ENCODE data around the gene RNF187. TPM values are rescaled to one million over a fixed set of nuclear protein-coding genes. Genes with fewer than 3 reads are reported as not detected.

RNF187 gene
- total RNA-seq, 4 donors from 2014 or later = 22.5 to 62.6 (median 61.0) TPM

- no peaks in the 10 kb centered on the region for H3K4me1 ChIP-seq
- TF ChIP-seq POLR2AphosphoS5 (IDR thresholded peaks at IDR 0.05) = no peak
- TF ChIP-seq EP300 (IDR thresholded peaks at IDR 0.05) = no peak
- TF ChIP-seq CTCF (IDR thresholded peaks at IDR 0.05) = no peak
- no peak for TF ChIP-seq POLR2A (IDR thresholded peaks at IDR 0.05; ENCODE audit: low read depth)
- 65% methylated on average over 5 of the region's 5 CpGs for WGBS
- H3K36me3 ChIP-seq = no peaks in the 10 kb centered on the region
- H3K27ac ChIP-seq (replicated peaks in 1 of 4) = no peak overlapping the region
- no peak for DNase-seq (ENCODE audit: extremely low spot score)
- H3K9me3 ChIP-seq = no peaks in the 10 kb centered on the region
- intact Hi-C loops (cut with DNase I) = no loop called here
- H3K4me3 ChIP-seq = no peak overlapping the region
- H3K27me3 ChIP-seq = peaks cover 0 to 41% (median 0%) of the 10 kb centered on the region in 4 donors
These were observed 55.8 kb downstream of the RNF187 start for GRCh38 chr1:228542981-228543380.

GRCh38 chr1:228543396-228543795, 56.2 kb downstream of the RNF187 start:
- intact Hi-C loops (cut with DNase I) = no loop called here
- H3K36me3 ChIP-seq = no peaks in the 10 kb centered on the region
- no peak overlapping the region for H3K27ac ChIP-seq (replicated peaks in 1 of 4)
- 86% methylated on average over 3 of the region's 3 CpGs for WGBS
- no peaks in the 10 kb centered on the region for H3K9me3 ChIP-seq
- no peak for TF ChIP-seq CTCF (IDR thresholded peaks at IDR 0.05)
- TF ChIP-seq POLR2A (IDR thresholded peaks at IDR 0.05; ENCODE audit: low read depth) = no peak
- TF ChIP-seq POLR2AphosphoS5 (IDR thresholded peaks at IDR 0.05) = no peak
- no peak for TF ChIP-seq EP300 (IDR thresholded peaks at IDR 0.05)
- no peaks in the 10 kb centered on the region for H3K4me1 ChIP-seq
- H3K4me3 ChIP-seq = no peak overlapping the region
- no peak for DNase-seq (ENCODE audit: extremely low spot score)
- peaks cover 0 to 42% (median 0%) of the 10 kb centered on the region in 4 donors for H3K27me3 ChIP-seq

- TF ChIP-seq CTCF (IDR thresholded peaks at IDR 0.05) (no peak), POLR2A (IDR thresholded peaks at IDR 0.05; ENCODE audit: low read depth) (no peak), EP300 (IDR thresholded peaks at IDR 0.05) (no peak), POLR2AphosphoS5 (IDR thresholded peaks at IDR 0.05) (no peak)
- no peak for DNase-seq (ENCODE audit: extremely low spot score)
- Histone ChIP-seq H3K4me1 (no peaks in the 10 kb centered on the region), H3K4me3 (no peak overlapping the region), H3K27ac (replicated peaks in 1 of 4) (no peak overlapping the region), H3K36me3 (no peaks in the 10 kb centered on the region), H3K9me3 (no peaks in the 10 kb centered on the region), H3K27me3 (peaks cover 0 to 45% (median 0%) of the 10 kb centered on the region in 4 donors)
- WGBS = 65% methylated on average over 7 of the region's 7 CpGs
- intact Hi-C loops (cut with DNase I) = no loop called here
These were observed 57.1 kb downstream of the RNF187 start for GRCh38 chr1:228544021-228544850.

DNA sequence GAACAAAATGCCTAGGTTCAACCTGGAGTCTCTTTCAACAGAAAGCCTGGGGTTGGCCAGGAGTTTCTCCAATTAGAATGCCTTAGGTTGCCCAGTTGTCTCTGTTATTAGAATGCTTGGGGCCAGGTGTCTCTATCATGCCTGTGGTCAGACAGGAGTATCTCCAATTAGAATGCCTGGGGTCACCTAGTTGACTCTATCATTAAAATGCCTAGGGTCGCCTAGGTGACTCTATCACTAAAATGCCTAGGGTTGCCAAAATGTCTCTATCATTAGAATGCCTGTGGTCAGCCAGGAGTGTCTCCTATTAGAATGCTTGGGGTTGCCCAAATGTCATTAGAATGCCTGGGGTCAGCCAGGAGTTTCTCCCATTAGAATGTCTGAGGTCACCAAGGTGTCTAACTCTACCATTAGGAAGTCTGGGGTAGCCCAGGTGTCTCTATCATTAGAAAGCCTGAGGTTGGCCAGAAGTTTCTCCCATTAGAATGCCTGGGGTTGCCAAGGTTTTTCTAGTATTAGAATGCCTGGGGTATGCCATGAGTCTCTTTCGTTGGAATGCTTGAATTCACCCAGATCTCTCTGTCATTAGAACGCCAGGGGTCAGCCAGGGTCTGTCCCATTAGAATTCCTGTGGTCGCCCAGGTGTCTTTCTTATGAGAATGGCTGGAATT, 57.9 kb downstream of the RNF187 start:
- Histone ChIP-seq H3K4me3 (no peak overlapping the region), H3K9me3 (no peaks in the 10 kb centered on the region), H3K27me3 (peaks cover 0 to 54% (median 0%) of the 10 kb centered on the region in 4 donors), H3K36me3 (no peaks in the 10 kb centered on the region), H3K27ac (replicated peaks in 1 of 4) (no peak overlapping the region), H3K4me1 (no peaks in the 10 kb centered on the region)
- TF ChIP-seq POLR2A (IDR thresholded peaks at IDR 0.05; ENCODE audit: low read depth) (no peak), POLR2AphosphoS5 (IDR thresholded peaks at IDR 0.05) (no peak), CTCF (IDR thresholded peaks at IDR 0.05) (no peak), EP300 (IDR thresholded peaks at IDR 0.05) (no peak)
- DNase-seq (ENCODE audit: extremely low spot score) = no peak
- intact Hi-C loops (cut with DNase I) = no loop called here
- 67% methylated on average over 4 of the region's 4 CpGs for WGBS

Small RNA genes within 50 kb of the gene (small RNA-seq; reads per million reads assigned to genes)
- gene MIR4666A = 0 reads per million in 3 donors

Other genes with a start within 250 kb of the RNF187 start
- gene TRIM11, start 80.5 kb upstream of the RNF187 start, total RNA-seq = 10 to 100 TPM; 13.8 to 26.1 (median 20.9) TPM
- gene TRIM17, start 70.5 kb upstream of the RNF187 start, total RNA-seq = not detected
- 10 to 100 TPM; 24.1 to 36.0 (median 26.0) TPM for gene RHOU, start 248.1 kb downstream of the RNF187 start, total RNA-seq

All from esophagus muscularis mucosa (tissue), 4 donors.